ENCODE results near the gene SEMA3B.

The SEMA3B gene

DNA sequence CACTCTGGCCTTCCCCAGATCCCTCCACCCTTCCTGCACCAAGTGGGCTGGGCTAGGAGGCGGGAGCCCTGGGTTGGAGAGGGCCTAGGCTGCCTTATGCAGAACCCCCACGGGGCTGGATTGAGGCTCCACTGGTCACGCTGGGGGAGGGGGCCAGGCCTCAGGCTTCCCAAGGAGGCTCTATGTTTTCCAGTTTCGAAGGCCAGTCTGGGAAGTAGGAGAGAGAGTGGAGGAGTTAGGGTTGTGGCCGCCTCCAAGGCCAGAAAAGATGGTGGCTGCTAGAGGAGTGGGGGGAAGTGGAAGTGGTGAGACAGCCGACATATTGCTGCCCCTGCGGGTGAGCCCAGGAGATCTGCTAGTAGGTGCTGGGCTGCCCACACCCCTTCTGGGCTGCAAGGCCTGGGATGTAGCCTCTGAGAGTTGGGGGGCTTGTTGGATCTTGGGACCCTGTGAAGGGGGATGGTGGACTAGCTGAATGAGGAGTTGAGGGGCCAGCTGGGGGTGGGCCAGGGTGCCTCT is 31.8 kb upstream of the SEMA3B start:
- ChIA-PET CTCF (interaction anchor here (0.6 to 3.9 kb wide), 4 partner anchors 10 to 61 kb away, joined by 3 to 28 read pairs (median 12); partner anchors contain the start of gene IFRD2), POLR2A (interaction anchor here (1.9 to 2.5 kb wide), 2 partner anchors 9 to 10 kb away, joined by 9 to 17 read pairs; no protein-coding TSS in a partner anchor)
- Histone ChIP-seq H3K36me3 (ENCODE audit: control insufficient read depth in 2 of 2, insufficient read depth in 1 of 2, low read length in 2 of 2) (peaks cover 0 to 10% of the 10 kb centered on the region in 2 experiments; a peak in 1 of 3 replicates), H3K4me3 (ENCODE audit: low read depth, low read length) (peak overlapping the region; percentile 67), H3K4me1 (ENCODE audit: control insufficient read depth, insufficient read depth, low read length) (peaks cover 17% of the 10 kb centered on the region), H3K9me3 (ENCODE audit: control insufficient read depth, insufficient read depth, low read depth, low read length) (no peaks in the 10 kb centered on the region), H3K27ac (ENCODE audit: extremely low read depth, low read depth, low read length) (peak overlapping the region; percentile 77)
- TF ChIP-seq SP3 (tag by site-specific recombination; IDR thresholded peaks at IDR 0.05) (peak; percentile 47; the same call in 1 of the 2 replicates), ZNF184 (tag by site-specific recombination; IDR thresholded peaks at IDR 0.05) (no peak), SP2 (tag by site-specific recombination; IDR thresholded peaks at IDR 0.05) (peak; percentile 69), RBAK (tag by site-specific recombination; IDR thresholded peaks at IDR 0.05) (no peak), ZNF114 (tag by site-specific recombination; IDR thresholded peaks at IDR 0.05) (no peak), ZNF433 (tag by site-specific recombination; IDR thresholded peaks at IDR 0.05; ENCODE audit: low read depth) (no peak), ZBTB20 (tag by site-specific recombination; IDR thresholded peaks at IDR 0.05) (peak; percentile 65), GLIS1 (tag by site-specific recombination; IDR thresholded peaks at IDR 0.05) (peak; percentile 58; the same call in 1 of the 2 replicates), ZNF146 (tag by site-specific recombination; IDR thresholded peaks at IDR 0.05) (no peak), TCF7L2 (IDR thresholded peaks at IDR 0.05; ENCODE audit: borderline replicate concordance, low read depth, low read length) (no peak), ZBTB17 (tag by site-specific recombination; IDR thresholded peaks at IDR 0.05) (peak; percentile 61; the same call in 1 of the 2 replicates), GFI1B (tag by site-specific recombination; IDR thresholded peaks at IDR 0.05) (no peak), ZNF48 (tag by site-specific recombination; IDR thresholded peaks at IDR 0.05) (no peak), KLF9 (tag by site-specific recombination; IDR thresholded peaks at IDR 0.05; ENCODE audit: low read depth) (no peak), ZNF175 (tag by site-specific recombination; IDR thresholded peaks at IDR 0.05) (no peak), ZFHX2 (tag by site-specific recombination; conservative IDR thresholded peaks at IDR 0.05) (0 out of 2 replicates have a peak, but pooled peaks have one; percentile 13), ZNF626 (tag by site-specific recombination; IDR thresholded peaks at IDR 0.05) (no peak), ZNF747 (tag by site-specific recombination; IDR thresholded peaks at IDR 0.05) (no peak), ZNF658 (tag by site-specific recombination; IDR thresholded peaks at IDR 0.05) (no peak), SCRT1 (tag by site-specific recombination; IDR thresholded peaks at IDR 0.05; ENCODE audit: borderline replicate concordance) (no peak), ZBTB8A (tag by site-specific recombination; IDR thresholded peaks at IDR 0.05) (0 out of 2 replicates have a peak, but pooled peaks have one; percentile 32), YY2 (tag by site-specific recombination; IDR thresholded peaks at IDR 0.05) (0 out of 2 replicates have a peak, but pooled peaks have one; percentile 54)
- TF ChIP-seq, protein P1, sequence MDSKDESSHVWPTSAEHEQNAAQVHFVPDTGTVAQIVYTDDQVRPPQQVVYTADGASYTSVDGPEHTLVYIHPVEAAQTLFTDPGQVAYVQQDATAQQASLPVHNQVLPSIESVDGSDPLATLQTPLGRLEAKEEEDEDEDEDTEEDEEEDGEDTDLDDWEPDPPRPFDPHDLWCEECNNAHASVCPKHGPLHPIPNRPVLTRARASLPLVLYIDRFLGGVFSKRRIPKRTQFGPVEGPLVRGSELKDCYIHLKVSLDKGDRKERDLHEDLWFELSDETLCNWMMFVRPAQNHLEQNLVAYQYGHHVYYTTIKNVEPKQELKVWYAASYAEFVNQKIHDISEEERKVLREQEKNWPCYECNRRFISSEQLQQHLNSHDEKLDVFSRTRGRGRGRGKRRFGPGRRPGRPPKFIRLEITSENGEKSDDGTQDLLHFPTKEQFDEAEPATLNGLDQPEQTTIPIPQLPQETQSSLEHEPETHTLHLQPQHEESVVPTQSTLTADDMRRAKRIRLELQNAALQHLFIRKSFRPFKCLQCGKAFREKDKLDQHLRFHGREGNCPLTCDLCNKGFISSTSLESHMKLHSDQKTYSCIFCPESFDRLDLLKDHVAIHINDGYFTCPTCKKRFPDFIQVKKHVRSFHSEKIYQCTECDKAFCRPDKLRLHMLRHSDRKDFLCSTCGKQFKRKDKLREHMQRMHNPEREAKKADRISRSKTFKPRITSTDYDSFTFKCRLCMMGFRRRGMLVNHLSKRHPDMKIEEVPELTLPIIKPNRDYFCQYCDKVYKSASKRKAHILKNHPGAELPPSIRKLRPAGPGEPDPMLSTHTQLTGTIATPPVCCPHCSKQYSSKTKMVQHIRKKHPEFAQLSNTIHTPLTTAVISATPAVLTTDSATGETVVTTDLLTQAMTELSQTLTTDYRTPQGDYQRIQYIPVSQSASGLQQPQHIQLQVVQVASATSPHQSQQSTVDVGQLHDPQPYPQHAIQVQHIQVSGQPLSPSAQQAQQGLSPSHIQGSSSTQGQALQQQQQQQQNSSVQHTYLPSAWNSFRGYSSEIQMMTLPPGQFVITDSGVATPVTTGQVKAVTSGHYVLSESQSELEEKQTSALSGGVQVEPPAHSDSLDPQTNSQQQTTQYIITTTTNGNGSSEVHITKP (tag by site-specific recombination; IDR thresholded peaks at IDR 0.05) = peak; percentile 27; the same call in 1 of the 2 replicates
- TF ChIP-seq, protein P2, sequence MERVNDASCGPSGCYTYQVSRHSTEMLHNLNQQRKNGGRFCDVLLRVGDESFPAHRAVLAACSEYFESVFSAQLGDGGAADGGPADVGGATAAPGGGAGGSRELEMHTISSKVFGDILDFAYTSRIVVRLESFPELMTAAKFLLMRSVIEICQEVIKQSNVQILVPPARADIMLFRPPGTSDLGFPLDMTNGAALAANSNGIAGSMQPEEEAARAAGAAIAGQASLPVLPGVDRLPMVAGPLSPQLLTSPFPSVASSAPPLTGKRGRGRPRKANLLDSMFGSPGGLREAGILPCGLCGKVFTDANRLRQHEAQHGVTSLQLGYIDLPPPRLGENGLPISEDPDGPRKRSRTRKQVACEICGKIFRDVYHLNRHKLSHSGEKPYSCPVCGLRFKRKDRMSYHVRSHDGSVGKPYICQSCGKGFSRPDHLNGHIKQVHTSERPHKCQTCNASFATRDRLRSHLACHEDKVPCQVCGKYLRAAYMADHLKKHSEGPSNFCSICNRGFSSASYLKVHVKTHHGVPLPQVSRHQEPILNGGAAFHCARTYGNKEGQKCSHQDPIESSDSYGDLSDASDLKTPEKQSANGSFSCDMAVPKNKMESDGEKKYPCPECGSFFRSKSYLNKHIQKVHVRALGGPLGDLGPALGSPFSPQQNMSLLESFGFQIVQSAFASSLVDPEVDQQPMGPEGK (tag by site-specific recombination; IDR thresholded peaks at IDR 0.05) = no peak
- TF ChIP-seq, protein P3, sequence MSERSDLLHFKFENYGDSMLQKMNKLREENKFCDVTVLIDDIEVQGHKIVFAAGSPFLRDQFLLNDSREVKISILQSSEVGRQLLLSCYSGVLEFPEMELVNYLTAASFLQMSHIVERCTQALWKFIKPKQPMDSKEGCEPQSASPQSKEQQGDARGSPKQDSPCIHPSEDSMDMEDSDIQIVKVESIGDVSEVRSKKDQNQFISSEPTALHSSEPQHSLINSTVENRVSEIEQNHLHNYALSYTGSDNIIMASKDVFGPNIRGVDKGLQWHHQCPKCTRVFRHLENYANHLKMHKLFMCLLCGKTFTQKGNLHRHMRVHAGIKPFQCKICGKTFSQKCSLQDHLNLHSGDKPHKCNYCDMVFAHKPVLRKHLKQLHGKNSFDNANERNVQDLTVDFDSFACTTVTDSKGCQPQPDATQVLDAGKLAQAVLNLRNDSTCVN (tag by site-specific recombination; optimal IDR thresholded peaks at IDR 0.05) = no peak
- TF ChIP-seq, protein P4, sequence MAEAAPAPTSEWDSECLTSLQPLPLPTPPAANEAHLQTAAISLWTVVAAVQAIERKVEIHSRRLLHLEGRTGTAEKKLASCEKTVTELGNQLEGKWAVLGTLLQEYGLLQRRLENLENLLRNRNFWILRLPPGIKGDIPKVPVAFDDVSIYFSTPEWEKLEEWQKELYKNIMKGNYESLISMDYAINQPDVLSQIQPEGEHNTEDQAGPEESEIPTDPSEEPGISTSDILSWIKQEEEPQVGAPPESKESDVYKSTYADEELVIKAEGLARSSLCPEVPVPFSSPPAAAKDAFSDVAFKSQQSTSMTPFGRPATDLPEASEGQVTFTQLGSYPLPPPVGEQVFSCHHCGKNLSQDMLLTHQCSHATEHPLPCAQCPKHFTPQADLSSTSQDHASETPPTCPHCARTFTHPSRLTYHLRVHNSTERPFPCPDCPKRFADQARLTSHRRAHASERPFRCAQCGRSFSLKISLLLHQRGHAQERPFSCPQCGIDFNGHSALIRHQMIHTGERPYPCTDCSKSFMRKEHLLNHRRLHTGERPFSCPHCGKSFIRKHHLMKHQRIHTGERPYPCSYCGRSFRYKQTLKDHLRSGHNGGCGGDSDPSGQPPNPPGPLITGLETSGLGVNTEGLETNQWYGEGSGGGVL (tag by site-specific recombination; IDR thresholded peaks at IDR 0.05) = peak; percentile 88
- TF ChIP-seq, protein P5, sequence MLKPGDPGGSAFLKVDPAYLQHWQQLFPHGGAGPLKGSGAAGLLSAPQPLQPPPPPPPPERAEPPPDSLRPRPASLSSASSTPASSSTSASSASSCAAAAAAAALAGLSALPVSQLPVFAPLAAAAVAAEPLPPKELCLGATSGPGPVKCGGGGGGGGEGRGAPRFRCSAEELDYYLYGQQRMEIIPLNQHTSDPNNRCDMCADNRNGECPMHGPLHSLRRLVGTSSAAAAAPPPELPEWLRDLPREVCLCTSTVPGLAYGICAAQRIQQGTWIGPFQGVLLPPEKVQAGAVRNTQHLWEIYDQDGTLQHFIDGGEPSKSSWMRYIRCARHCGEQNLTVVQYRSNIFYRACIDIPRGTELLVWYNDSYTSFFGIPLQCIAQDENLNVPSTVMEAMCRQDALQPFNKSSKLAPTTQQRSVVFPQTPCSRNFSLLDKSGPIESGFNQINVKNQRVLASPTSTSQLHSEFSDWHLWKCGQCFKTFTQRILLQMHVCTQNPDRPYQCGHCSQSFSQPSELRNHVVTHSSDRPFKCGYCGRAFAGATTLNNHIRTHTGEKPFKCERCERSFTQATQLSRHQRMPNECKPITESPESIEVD (tag by site-specific recombination; IDR thresholded peaks at IDR 0.05) = no peak
